Stimulated activated CD8-positive, alpha-beta memory T cell treated with anti-CD3 and anti-CD28 coated beads, Interleukin-7, amount 100 ng/mL, for 24 hours (primary cell): Measurements from ENCODE around the gene C3orf22.

ENCODE experiments used
- DNase-seq: peaks from one replicate; pipeline ENCODE4 v3.0.0-alpha.2; 2020; ENCODE audit warnings: low read depth

C3orf22 gene

DNA sequence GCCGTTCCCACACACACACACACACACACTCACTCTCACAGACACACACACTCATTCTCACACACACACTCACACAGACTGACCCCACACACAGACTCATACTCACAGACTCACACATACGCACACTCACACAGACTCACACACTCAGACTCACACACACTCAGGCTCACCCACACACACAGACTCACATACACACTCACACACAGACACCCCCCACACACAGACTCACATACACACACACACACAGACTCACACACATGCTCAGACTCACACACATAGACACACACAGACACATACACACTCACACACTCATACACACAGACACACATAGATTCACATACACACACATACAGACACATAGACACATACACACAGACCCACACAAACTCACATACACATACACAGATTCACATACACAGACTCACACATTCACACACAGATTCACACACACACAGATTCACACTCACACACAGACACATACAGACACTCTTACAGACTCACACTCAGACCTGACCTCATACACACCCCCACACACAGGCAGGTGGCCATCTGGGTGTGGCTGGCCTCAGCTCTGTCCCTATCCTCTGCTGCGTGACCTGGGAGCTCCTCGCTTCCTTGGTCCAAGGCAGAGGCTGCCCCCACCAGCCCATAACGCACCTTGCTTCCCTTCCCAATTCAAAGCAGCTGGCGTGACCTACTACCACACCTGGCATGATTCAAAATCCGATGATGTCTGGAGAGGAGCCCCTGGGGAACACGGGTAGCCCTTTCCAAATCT is 1.9 kb downstream of the C3orf22 start:
- DNase-seq, result no peak

DNA sequence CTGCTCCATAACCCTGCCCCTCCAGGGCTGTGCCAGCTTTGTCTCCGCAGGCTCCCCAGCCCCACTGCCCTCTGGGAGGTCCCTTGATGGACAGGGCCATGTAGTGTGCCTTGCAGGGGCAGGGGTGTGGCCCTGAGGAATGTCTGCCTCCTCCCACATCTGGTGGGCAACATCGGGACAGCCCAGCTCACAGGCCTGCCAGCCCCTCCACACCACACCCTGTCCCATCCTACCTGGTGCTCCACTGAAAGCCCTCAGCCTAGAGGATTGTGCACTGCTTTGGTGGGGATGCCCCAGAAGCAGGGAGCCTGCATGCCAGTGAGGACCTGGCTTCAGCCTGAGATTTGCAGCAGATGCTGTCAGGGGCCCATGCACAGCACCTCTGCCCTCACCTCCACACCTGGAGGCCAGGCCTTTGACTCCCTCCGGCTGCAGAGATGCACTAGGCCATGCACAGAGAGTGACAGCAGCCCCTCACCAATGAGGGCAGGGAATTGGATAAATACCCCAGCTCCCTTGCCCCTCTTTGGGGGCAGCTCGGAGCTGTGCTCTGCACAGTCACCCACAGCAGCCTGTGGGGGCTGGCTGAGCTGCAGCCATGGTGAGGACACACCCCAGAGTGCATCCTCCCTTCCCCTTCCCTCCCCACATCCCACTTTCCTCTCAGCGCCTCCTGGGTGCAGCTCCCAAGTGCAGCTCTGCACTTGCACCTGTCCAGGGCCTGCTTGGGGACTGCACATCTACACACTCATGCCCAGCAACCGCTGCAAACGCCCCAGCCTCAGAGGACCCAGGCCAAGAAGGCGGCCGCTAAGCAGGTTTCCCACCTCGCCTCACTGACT is 2.7 kb downstream of the C3orf22 start:
- DNase-seq, result no peak

DNA sequence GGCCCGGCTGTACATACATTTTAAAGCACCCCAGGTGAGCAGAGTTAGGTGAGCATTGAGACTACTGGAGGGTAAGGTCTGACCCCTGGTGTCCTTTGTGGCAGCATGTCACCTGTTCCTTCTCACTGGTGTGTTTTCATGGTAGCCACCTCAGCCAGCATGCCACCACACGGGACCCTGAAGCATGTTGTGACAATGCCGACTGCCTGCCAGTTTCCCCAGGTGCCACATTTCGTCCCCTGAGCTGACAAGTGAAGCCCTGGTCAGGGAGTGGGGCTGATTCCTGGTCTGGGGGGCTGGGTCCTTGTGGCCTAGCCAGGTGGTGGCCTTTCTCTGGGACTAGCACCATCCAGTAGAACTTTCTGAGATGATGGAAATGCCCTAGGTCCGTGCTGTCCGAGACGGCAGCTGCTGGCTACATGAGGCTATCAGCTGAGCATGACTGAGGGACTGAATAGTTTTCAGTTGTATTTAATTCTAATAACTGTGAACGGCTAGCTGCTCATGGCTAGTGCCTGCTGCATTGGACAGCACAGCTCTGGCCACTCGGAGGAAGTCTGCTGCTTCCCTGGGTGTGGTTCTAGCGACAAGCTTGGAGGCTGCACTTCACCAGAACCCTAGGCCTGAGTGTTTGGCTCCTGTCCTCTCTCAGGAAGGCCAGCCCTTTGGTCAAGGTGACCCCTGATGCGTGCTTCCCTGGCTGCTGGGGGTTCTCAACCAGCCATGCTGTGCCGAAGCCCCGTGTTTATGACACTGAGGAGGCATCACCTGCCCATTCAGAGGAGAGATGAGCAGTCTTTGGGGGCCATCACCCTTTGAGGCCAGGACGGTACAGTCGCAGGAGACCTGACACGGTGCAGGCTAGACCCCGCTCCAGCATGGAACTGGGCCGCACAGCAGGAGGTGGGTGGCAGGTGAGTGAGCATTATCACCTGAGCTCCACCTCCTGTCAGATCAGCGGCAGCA is 3.9 kb downstream of the C3orf22 start:
- DNase-seq, result no peak

DNA sequence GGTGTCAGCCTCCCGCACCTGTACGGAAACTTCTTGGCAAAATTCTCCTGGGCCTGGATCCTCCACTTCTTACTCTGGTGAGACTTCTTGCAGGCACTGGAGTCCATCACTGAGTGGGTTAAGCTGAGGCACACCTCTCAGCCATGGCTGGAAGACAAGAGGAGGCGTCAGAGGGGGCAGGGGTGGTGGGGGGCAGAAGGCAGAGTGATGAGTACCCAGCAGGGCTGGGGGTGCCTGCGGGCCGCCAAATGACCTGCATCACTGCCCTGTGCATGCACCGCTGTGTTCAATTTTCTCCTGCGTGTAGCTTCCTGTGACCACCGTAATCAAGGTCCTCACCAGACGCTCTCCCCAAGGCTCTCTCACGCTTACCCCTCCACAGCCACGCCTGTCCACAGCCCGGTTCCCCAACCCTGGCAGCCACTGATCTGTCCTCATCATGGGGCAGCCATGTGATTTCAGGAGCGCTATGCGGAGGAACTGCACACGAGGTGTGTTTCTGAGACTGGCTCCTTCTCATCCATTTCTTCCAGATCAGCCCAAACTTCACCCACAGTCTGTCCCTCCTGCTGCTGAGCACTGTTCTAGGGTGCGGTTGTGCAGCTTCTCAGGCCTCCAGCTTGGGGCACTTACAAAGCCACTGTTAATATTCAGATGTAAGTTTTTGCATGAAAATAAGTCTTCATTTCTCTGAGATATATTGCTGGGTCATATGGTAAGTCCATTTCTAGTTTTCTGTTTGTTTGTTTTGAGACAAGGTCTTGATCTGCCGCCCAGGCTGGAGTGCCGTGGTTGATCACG is 5.2 kb downstream of the C3orf22 start:
- DNase-seq, result no peak

DNA sequence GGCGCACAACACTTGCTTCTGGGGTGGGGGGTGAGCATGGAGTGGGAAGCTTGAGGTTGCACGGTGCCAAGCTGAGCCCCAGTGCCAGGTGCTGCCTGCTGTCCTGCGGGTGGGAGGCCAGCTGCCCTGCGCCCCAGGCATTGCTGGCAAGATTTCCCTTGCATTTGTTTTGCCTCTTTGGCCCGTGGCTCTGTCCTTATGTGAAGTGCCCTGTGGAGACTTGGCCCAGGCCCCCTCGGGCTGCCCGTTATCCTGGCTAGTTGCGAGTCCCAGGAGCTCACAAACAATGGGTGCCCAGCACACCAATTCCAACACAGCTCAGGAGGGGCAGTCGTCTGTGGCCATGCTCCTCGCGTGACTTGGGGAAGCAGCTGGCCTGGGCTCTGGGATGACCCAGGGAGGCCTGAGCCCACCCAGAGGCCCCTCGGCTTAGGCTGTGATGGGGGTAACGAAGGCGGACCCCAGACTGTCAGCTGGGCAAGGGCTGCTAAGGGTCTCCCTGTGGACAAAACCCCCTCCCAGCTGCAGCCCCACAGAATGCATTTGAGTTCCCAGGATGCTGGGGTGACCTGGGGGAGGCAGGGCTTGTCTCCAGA is 5.9 kb downstream of the C3orf22 start:
- DNase-seq, result no peak

DNA sequence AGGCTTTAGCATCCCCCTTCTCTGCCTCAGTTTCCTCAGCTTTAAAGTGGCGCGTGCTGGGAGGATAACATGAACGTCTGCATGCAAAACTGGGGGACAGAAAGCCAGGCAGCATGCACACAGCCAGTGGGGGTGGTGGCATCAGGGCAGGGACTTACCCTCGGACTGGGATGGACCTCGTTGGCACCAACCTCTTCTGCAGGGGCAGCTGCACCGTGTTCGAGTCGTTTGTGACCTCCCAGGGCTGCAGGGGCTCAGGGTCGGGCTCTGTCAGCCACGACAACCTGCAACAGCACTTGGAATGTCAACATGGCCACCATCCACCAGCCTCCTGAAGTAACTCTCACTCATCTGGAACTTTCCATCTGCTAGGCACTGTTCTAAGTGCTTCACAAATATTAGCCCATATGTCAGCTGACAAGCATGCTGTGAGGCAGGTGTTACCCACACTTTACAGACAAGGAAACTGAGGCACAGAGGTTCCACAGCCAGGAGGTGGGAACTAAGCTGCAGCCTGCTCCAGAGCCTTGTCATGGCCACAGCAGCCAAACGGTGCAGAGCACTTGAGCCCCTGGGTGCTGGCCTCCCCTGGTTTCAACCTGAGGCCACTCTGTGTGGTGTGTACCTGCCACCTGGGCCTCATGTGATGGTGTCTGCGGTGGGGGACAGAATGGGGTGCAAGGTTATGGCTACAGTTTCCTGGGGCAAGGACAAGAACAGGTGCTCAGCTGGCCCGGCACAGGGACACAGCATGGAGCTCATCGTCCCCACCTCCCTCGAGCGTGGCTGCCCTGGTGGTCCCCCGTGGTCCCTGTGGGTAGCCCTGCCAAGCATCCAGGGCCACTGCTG is 6.7 kb downstream of the C3orf22 start:
- no peak for DNase-seq

DNA sequence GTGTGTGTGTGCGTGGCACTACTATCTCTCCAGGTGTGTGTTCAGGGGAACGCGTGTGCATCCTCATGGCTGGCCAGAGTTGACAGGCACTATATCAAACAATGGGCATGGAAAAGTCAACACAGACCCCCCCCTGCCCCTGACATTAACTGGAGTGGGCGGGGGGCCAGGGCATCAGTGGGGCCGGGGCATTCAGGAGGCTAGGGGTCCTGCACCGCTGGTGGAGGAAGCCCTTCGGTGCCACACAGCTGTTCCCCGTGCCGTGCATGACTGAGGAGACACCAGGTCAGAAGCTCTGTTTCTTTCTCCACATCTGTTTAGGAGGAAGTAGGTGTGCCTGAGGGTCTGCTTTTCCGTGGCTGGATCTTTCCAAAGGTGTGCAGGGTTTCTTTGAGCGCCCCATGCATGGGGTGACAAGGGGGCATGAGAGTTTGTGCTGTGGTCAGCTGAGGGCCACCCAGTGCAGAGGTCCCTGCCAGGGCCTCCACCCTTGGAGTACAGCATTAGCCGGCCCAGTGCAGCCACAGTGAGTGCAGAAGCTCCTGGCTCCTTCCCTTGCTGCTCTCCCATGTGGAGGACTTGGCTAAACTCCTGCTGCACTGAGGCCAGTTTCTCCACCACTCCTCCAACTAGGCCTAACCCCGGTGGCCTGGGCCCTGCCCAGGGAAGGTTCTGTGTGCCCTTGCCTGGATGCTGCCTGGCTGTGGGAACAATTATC is 7.5 kb downstream of the C3orf22 start:
- no peak for DNase-seq

DNA sequence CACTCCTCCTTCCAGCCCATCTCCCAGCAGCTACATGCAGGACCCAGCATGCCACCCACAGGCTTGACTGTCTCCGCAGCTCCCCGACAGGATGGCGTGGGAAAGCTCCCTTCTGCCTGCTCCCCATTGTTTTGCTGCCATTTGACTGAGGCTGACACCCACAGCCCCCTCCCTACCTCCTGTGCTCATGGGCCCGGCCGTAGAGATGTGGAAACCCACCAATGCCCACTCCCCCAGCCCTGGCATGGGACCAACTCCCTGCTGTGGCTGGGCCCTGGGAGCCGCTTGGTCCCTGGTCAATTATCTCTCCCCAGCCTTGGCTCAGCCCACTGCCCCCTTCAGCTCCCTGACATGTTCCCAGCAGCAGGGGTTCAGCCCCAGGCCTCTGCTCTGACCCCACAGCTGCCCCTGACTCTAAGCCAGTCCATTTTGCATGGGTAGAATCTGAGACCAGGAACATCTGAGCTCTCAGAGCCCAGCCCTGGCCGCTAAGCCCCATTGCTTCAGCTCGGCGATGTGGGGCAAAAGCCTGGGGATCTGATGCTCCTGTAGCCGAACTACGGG is 8.2 kb downstream of the C3orf22 start:
- no peak for DNase-seq

DNA sequence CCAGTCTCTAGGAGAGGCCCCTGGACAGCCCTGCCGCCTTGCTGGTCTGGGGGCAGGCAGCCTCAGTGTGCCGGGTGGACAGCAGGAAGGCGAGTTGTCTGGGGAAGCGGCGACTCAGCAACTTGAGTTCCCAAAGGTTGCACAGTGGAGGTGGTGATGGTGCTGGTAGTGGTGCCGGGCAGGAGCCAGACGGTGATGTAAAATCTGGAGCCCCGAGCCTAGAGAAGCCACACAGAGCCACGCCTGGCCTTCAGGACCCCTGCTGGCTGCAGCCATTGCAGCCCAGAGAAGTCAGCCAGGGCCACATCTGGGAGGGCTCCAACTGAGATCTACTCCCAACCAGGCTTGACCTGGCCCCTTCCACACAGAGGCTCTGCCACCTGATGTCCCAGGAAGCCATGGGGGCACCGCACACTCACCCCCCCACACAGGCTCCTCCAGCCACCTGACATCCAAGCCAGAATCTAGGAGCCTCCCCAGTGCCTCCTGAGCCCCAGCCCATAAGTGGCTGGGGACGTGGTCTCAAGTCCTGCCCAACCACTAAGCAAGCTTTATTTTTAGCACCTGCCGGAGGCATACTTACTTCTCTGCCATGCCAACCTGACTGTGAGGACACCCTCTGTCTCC is 8.8 kb downstream of the C3orf22 start:
- no peak for DNase-seq

DNA sequence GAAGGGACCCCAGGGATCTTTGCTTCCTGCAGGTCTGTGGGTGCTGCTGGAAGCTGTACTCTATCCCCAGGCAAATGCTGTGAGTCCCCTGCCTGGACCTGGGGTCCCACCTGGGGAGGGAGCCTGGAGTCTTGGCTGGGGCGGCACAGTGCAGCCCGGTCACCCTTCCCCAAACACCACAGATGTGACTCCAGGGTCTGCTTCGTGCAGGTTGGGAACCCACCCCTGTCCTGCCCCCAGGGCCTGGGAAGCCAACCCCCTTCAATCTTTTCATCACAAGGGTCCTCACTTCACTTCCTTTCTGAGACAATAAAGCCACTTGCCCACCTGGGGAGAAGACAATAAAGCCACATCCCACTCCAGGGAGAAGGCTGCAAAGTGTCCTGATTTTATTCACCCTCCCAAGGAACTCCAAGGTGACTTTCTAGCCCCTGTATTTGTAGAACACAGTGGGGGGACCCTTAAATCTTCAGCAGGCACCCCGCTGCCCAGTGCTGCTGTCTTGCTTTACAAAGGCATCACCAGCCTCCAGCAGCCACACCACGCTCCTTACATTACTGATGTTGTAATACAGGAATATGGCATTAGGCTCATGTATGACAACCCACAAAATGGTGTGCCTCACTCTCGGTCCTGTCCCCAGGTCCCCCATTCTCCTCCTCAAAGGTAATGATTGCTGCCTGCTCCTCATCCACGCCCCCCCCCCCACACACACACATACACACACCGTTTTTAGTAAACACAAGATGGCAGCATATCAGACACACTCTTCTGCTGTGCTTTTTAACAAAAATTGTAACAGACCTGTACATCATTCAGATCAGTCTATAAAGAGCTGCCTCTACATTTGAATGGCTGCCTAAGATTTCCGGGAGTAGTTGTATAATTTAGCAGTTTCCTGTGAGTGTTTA is 9.9 kb downstream of the C3orf22 start:
- no peak for DNase-seq

DNA sequence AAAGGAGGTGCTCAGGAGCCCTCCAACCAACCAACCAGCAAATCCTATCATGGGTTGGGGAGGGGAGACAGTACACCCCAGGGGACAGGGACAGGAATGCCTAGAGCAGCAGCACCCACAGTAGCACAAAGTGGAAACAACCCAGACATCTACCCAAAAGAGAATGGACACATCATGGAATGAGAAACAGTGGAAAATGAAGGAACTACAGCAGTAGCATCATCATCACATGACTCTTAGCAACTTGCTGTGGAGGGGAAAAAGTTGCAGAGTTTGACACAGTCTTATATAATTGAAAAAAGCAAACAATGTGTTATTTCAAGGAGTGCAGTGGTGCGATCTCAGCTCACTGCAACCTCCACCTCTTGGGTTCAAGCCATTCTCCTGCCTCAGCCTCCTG is 11.0 kb downstream of the C3orf22 start:
- no peak for DNase-seq

DNA sequence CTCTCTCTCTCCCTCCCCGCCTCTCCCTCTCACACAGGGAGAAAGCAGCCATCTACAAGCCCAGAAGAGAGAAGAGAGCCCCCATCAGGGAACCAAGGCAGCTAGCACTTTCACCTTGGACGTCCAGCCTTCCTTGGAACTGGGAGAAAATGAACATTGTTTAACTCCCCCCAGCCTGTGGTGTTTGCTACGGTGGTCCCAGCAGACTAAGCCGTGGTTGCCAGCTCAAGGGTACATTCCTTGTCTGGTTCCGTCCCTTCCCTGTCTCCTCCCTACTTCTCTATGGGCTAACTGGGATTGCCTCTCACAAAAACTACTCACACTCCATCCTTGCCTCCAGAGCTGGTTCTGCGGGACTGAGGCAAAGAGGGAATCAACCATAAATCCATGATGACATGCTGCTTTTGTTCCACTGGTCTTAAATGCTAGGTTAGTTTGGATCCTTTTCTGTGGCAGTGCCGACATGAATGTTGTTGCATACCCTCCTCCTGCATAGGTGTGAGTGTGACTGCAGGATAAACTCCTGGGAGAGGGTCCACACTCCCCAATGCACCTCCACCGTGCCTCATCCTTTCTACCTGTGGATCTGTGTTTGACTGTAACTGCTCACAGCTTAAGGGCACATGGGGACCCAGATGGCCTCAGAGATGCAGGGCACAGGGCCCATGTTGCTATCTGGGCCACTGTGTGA is 12.0 kb downstream of the C3orf22 start:
- no peak for DNase-seq

DNA sequence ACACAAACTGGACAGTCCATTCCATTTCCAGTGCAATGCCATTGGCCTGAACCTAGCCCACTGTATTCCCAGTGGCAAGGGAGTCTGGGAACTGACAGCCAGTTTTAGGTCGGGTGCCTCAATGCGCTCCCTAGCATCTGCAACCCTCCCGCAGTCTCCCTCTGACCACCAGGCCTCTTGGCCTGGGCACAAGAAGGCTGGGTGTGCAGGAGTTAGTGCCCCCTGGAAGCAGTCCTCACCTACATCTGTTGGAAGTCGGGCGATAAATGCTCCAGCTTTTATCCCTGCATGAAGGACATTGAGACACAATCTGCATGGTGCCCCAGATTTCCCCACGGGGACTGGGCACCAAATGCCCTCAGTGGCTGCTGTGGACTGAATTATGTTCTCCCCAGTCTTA is 12.7 kb downstream of the C3orf22 start:
- DNase-seq, result no peak

DNA sequence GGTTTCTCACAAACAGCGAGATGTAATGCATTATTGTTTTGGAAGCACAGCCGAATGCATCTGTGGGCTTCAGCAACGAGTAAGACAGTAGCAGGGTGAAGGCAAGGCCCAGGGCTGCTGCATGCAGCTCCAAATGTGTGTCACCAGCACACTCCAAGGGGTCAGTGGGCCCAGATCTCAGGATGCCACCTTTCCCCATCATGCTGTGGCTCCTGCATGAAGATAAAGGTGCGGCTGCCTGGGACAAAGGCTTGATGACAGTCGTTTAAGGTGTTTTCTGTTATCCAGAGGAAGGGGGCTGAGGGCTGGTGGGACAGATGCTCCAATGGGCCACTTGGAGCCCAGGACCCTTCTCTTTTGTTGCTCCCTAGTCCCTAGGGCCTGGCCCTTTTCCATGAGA is 13.2 kb downstream of the C3orf22 start:
- DNase-seq, result no peak

DNA sequence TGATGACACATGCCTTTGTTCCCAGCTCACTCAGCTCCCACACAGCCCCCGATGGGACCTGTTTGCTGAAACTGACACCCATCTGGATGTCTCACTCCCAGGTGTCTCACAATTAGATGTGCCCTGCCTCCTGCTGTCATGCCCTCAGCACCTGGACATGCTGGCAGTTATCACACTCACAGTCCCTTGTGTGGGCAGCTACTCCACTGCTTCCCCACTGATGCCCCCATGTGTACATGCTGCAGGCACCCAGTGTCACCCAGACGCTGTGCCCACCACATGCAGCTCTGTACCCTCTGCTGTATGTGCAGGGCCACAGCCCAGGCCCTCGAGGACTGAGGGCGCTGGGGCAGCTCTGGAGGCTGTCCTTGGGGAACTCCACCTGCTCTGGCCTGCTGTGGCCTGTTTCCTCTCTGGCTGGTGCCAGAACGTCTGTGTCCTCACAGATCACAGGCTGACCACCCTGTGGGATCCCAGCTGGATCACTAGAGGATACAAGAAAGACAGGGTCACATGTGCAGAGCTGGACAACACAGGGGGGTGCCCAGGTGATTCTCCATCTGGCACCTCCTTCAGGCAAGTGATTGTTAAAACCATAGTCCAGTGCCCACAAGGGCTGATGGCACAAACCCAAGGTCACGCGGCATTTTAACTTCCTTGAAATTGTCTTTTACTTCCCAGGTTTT is 14.0 kb downstream of the C3orf22 start:
- DNase-seq, result no peak

DNA sequence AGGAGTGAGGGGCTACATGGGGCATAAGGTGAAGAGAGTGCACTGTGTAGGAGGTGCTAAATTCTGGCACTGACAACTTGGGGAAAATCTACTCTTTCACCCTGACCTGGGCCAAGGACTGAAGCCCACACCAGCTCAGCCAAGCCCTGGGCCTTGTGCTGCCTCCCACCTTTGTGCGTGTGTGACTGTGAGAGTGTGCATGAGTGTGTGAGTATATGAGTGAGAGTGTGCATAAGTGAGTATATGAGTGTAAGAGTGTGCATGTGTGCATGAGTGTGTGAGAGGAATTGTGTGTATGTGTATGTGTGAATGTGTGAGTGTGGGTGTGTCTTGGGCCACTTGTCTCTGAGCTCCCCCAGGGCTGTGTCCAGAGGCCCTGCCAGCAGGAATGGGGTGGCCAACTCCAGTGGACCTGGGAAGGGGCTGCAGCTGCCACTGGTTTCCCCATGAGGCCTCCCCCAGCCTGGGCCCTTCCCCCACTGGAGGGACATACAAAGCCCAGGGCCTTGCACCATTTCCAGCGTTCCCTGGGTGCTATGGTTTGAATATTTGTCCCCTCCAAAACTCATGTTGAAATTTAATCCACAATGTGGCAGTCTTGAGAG is 15.2 kb downstream of the C3orf22 start:
- no peak for DNase-seq
